Loucy (cell line): ENCODE measurements around the gene FHAD1.

ENCODE experiments used
- EZH2phosphoT487 ChIP-seq: fragments of 200-600 bp; IDR thresholded peaks from 2 replicates; pipeline ENCODE4 v1.6.1; 2018; ENCODE audit warnings: antibody characterized with exemption, mild to moderate bottlenecking, moderate library complexity, borderline replicate concordance
- TF ChIP-seq, protein P1 (sequence below): fragments of 200-600 bp; sonication (generic); conservative IDR thresholded peaks from 2 replicates; pipeline ENCODE4 v1.5.1; 2014; ENCODE audit warnings: mild to moderate bottlenecking, antibody characterized with exemption, low read length

DNA sequence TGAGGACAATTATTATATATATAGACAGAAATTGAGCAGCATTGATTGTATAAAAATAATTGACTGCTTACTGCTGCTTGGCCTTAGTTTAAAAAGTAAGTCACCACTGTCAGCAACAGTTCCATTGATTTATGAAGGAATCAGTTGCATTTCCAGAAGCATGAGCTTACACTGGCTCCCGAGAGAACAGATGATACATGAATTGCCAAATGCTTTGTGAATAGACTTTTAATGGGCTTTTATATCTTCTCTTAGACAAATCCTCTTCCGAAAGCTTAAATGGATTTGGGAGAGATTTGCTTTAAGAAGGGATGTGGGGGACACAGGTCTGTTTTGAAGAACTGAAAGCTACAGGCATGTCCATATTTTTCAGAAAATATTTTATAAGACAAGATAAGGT lies 7.5 kb downstream of the FHAD1 start:
- TF ChIP-seq, protein P1, sequence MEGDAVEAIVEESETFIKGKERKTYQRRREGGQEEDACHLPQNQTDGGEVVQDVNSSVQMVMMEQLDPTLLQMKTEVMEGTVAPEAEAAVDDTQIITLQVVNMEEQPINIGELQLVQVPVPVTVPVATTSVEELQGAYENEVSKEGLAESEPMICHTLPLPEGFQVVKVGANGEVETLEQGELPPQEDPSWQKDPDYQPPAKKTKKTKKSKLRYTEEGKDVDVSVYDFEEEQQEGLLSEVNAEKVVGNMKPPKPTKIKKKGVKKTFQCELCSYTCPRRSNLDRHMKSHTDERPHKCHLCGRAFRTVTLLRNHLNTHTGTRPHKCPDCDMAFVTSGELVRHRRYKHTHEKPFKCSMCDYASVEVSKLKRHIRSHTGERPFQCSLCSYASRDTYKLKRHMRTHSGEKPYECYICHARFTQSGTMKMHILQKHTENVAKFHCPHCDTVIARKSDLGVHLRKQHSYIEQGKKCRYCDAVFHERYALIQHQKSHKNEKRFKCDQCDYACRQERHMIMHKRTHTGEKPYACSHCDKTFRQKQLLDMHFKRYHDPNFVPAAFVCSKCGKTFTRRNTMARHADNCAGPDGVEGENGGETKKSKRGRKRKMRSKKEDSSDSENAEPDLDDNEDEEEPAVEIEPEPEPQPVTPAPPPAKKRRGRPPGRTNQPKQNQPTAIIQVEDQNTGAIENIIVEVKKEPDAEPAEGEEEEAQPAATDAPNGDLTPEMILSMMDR: no peak
- no peak for TF ChIP-seq EZH2phosphoT487
